ENCODE results near the gene TIMP3.
A peak's percentile ranks its signal among the peaks of the same experiment; 100 is the strongest.

TIMP3 gene

DNA sequence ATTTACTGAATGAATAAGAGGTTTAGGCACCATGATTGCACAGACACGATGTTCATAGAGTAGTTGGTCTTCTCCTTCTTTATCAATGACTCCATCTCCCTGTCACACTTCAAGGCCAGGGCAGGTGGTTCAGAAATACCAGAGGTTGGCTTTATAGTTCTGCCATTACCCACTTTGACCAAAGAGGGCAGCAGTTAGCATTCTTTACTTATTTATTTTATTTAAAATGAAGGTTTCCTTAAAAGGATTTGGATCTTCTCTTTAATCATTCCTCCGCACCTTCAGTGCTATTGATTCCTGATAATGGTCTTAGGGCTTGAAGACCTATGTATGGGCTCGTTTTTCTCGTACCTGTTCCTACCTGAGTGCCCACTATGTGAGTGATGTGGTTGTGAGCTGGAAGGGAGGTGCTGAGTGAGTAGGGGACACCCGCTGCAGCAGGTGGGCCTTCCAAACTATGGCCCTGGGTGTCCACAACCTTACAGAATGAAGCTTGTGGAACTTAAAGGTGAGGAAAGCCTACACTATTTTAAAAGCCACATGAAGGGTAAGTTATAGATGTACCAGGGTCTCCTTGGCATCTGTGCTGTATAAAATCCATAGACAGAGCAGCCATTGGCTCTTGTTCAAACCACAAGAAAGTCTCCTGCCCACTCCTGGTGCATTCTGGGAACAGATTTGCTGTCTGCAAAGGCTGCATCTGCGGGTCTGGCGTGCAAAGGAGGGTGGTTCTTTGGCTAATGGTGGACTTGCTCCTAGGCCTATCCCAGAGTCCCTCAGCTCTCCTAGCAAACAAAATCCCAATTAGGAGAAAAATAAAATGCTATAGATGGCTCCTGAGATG lies 35.0 kb downstream of the TIMP3 start:
- H3K4me3 ChIP-seq (ENCODE audit: control insufficient read depth, low read depth, low read length) = no peak overlapping the region
- no peak for DNase-seq (ENCODE audit: low read depth)
- TF ChIP-seq, protein P1, sequence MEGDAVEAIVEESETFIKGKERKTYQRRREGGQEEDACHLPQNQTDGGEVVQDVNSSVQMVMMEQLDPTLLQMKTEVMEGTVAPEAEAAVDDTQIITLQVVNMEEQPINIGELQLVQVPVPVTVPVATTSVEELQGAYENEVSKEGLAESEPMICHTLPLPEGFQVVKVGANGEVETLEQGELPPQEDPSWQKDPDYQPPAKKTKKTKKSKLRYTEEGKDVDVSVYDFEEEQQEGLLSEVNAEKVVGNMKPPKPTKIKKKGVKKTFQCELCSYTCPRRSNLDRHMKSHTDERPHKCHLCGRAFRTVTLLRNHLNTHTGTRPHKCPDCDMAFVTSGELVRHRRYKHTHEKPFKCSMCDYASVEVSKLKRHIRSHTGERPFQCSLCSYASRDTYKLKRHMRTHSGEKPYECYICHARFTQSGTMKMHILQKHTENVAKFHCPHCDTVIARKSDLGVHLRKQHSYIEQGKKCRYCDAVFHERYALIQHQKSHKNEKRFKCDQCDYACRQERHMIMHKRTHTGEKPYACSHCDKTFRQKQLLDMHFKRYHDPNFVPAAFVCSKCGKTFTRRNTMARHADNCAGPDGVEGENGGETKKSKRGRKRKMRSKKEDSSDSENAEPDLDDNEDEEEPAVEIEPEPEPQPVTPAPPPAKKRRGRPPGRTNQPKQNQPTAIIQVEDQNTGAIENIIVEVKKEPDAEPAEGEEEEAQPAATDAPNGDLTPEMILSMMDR (IDR thresholded peaks at IDR 0.05; ENCODE audit: control insufficient read depth, insufficient read depth, low read depth, low read length, missing control alignments) = peak; percentile 51

DNA sequence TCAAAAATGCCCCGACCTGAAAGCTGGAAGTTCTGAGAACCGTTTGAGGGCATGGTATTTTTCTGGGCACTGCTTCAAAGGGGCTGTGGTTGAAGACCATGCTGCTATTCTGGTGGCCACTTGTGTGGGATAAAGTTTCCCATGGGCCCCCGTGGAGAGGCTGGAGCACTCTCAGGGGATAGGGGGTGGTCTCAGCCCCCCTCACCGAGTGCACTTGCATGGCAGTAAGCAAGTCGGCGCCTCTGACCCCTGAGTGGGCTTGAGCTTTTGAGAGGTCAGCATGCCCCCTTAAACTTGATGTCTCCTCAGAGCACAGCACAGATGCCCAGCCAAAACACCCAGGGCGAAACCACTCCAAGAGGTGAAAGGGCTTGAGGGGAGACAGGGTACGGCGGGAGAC lies 35.6 kb downstream of the TIMP3 start:
- TF ChIP-seq, protein P1 (IDR thresholded peaks at IDR 0.05; ENCODE audit: control insufficient read depth, insufficient read depth, low read depth, low read length, missing control alignments) = no peak
- DNase-seq (ENCODE audit: low read depth) = no peak
- H3K4me3 ChIP-seq (ENCODE audit: control insufficient read depth, low read depth, low read length) = no peak overlapping the region

DNA sequence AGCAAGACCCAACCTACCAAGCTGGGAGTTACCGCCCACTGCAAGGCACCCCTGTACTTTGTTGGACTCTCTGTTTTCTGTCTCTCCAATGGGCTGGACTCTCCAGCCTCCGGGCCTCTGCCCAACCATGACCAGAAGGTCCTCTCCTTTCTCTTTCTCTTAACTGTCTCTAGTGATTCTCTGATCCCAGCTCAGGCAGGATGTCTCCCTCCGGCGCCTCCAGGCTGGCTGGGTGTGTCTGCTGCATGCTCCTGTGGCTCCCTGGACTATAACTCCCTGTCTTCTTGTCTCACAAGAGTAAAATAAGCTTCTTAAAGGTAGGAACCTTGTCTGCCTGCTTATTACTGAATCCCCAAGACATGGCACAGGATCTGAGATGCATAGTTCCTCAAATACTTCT lies 36.3 kb downstream of the TIMP3 start:
- H3K4me3 ChIP-seq (ENCODE audit: control insufficient read depth, low read depth, low read length) = no peak overlapping the region
- DNase-seq (ENCODE audit: low read depth) = no peak
- TF ChIP-seq, protein P1 (IDR thresholded peaks at IDR 0.05; ENCODE audit: control insufficient read depth, insufficient read depth, low read depth, low read length, missing control alignments) = no peak

DNA sequence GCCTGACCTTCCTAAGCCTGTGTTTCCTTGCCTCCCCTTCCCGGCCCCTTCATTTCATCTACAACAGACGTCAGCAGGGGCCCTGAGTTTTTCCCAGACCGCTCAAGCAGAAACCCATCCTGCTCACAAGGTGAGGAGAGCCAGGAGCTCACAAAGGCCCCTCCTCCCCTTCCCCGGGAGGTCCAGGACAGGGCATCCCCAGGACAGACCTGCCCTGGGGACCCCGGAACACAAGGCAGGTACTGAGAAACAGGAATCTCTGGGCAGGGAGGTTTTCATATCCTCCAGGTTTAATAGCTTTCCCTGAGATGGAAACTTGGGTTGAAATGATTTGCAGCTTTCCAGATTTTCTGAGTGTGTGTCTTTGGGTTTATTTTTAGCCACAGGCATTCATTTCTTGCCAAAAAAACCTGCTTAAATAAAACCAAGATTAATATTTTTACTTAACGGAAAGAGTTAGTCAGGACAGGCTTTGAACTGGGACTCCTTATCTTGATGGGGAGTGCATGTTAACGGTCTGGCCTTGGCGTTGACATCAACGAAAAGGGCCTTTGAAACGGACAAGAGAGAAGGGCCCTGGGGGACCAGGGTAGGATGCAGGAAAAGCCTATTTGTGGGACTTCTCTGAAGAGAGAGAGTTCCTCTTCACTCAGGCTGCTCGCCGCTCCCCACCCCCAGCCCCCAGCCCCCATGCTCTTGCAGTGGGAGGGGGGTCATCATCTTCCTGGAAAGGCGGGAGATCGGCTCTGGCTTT lies 38.5 kb downstream of the TIMP3 start:
- DNase-seq (ENCODE audit: low read depth) = peak; percentile 40
- TF ChIP-seq, protein P1 (IDR thresholded peaks at IDR 0.05; ENCODE audit: control insufficient read depth, insufficient read depth, low read depth, low read length, missing control alignments) = no peak
- no peak overlapping the region for H3K4me3 ChIP-seq (ENCODE audit: control insufficient read depth, low read depth, low read length)

DNA sequence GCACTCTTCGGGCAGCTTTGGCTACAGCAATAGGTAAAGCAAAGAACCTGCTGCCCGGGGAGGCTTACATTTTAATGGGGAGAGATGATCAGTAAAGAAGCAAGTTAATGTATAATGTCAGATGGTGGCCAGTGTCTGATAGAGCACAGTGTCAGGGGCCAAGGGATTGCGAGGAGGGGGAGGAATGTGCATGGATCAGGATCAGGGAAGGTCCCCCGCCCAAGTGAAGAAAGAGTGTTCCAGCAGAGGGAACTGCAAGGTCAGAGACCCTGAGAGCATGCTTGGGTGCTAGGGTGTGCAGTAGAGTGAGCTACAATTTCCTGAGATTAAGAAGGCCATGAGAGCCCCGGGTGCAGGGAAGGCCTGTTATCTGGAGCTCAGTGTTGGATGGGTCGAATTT lies 39.7 kb downstream of the TIMP3 start:
- TF ChIP-seq, protein P1 (IDR thresholded peaks at IDR 0.05; ENCODE audit: control insufficient read depth, insufficient read depth, low read depth, low read length, missing control alignments) = no peak
- H3K4me3 ChIP-seq (ENCODE audit: control insufficient read depth, low read depth, low read length) = no peak overlapping the region
- DNase-seq (ENCODE audit: low read depth) = no peak

DNA sequence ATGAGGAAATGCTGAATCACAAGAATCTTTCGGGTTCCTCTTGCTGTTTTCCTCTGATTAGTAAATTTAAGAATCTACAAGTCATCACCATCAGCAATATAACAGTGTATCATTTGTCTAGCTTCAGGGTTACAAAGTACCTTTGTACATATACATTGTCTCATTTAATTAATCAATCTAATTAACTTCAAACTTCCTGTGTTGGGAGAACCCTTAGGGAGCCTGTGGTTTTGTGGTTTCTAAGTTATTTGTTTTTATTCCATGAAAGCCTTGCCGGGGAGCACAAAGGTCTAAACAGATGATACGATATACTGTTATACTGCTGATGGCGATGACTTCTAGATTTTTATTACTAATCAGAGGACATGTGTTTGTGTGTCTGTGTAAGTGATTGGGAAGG lies 41.0 kb downstream of the TIMP3 start:
- no peak for DNase-seq (ENCODE audit: low read depth)
- TF ChIP-seq, protein P1 (IDR thresholded peaks at IDR 0.05; ENCODE audit: control insufficient read depth, insufficient read depth, low read depth, low read length, missing control alignments) = no peak
- no peak overlapping the region for H3K4me3 ChIP-seq (ENCODE audit: control insufficient read depth, low read depth, low read length)
